Neural crest cell (in vitro differentiated cells): ENCODE measurements around the gene STEAP2. TPM values are rescaled to one million over a fixed set of nuclear protein-coding genes. Genes with fewer than 3 reads are reported as not detected.

Experiments
- DNase-seq: peaks from one replicate; pipeline ENCODE4 v3.0.0; 2021; ENCODE audit warnings: low read depth, mixed read lengths, low spot score
- H3K27ac Mint-ChIP-seq: one replicate; pipeline ENCODE4 v1.8.0; 2021; ENCODE audit warnings: mild to moderate bottlenecking, mixed read lengths; ENCODE audit not compliant: unreplicated experiment
- H3K27me3 Mint-ChIP-seq: 2 replicates; pipeline ENCODE4 v1.8.0; 2021; ENCODE audit warnings: low read depth, mild to moderate bottlenecking, mixed read lengths
- H3K36me3 Mint-ChIP-seq: 2 replicates; pipeline ENCODE4 v1.8.0; 2021; ENCODE audit warnings: low read depth, mild to moderate bottlenecking, mixed read lengths
- H3K4me1 Mint-ChIP-seq: 2 replicates; pipeline ENCODE4 v1.8.0; 2021; ENCODE audit warnings: mixed read lengths
- H3K4me3 Mint-ChIP-seq: one replicate; pipeline ENCODE4 v1.8.0; 2021; ENCODE audit warnings: mild to moderate bottlenecking, mixed read lengths
- H3K9me3 Mint-ChIP-seq: 2 replicates; pipeline ENCODE4 v1.8.0; 2021; ENCODE audit warnings: mixed read lengths
- total RNA-seq: library from RNA; stranded (reverse); gene quantifications from 2 replicates; pipeline ENCODE4 v1.2.1, GENCODE V29; 2021
- TF ChIP-seq, protein P1 (sequence below): fragments of 200-600 bp; sonication (generic); conservative IDR thresholded peaks from 2 replicates; pipeline ENCODE4 v1.5.0; 2021; ENCODE audit warnings: antibody characterized with exemption, mild to moderate bottlenecking

STEAP2 gene
- total RNA-seq, 1 donor from 2014 or later, result 1.6 TPM

DNA sequence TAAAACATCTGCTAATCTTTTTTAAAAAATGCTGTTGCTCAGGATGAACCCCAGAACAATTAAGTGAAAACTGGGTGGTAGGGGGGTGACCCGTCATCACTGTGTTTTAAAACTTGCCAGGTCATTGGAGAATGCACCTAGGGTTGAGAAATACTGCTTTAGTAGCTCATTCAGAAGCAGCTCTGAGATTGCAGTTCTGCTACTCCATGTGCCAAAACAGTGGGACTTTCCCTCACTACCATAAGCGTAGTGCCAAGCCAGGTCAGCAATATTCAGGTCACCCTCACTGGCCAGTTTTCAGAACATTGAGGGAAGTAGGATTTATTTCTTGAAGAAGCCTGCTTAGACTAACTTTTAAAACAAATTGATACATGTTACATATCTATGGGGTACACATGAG lies 5.2 kb downstream of the STEAP2 start:
- H3K27me3 Mint-ChIP-seq, result peaks cover 21% of the 10 kb centered on the region
- TF ChIP-seq, protein P1, sequence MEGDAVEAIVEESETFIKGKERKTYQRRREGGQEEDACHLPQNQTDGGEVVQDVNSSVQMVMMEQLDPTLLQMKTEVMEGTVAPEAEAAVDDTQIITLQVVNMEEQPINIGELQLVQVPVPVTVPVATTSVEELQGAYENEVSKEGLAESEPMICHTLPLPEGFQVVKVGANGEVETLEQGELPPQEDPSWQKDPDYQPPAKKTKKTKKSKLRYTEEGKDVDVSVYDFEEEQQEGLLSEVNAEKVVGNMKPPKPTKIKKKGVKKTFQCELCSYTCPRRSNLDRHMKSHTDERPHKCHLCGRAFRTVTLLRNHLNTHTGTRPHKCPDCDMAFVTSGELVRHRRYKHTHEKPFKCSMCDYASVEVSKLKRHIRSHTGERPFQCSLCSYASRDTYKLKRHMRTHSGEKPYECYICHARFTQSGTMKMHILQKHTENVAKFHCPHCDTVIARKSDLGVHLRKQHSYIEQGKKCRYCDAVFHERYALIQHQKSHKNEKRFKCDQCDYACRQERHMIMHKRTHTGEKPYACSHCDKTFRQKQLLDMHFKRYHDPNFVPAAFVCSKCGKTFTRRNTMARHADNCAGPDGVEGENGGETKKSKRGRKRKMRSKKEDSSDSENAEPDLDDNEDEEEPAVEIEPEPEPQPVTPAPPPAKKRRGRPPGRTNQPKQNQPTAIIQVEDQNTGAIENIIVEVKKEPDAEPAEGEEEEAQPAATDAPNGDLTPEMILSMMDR, result no peak
- H3K4me1 Mint-ChIP-seq, result no peaks in the 10 kb centered on the region
- no peak overlapping the region for H3K4me3 Mint-ChIP-seq
- no peak overlapping the region for H3K27ac Mint-ChIP-seq
- H3K36me3 Mint-ChIP-seq, result no peaks in the 10 kb centered on the region
- H3K9me3 Mint-ChIP-seq, result no peaks in the 10 kb centered on the region
- no peak for DNase-seq

DNA sequence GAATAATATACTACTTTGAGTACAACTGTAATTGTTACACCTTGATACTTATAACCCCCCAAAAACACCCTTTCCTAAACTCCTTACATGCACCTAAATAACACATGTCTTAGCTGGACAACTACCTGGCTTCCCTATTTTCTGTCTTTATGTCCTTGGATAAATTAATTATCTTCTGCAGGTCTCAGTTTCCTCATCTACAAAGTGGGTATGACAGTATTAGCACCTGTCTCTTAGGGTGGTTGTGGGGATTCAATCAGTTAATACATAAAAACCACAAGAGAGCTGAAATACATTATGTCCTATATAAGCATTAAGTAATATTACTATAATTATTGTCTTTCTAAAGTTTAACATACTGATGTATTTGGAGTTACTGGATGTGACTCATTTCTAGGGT lies 10.8 kb downstream of the STEAP2 start:
- Mint-ChIP-seq H3K27ac (no peak overlapping the region), H3K9me3 (no peaks in the 10 kb centered on the region), H3K4me1 (peaks cover 7% of the 10 kb centered on the region), H3K4me3 (no peak overlapping the region), H3K27me3 (peaks cover 13% of the 10 kb centered on the region), H3K36me3 (no peaks in the 10 kb centered on the region)
- TF ChIP-seq, protein P1, result no peak
- DNase-seq, result no peak

DNA sequence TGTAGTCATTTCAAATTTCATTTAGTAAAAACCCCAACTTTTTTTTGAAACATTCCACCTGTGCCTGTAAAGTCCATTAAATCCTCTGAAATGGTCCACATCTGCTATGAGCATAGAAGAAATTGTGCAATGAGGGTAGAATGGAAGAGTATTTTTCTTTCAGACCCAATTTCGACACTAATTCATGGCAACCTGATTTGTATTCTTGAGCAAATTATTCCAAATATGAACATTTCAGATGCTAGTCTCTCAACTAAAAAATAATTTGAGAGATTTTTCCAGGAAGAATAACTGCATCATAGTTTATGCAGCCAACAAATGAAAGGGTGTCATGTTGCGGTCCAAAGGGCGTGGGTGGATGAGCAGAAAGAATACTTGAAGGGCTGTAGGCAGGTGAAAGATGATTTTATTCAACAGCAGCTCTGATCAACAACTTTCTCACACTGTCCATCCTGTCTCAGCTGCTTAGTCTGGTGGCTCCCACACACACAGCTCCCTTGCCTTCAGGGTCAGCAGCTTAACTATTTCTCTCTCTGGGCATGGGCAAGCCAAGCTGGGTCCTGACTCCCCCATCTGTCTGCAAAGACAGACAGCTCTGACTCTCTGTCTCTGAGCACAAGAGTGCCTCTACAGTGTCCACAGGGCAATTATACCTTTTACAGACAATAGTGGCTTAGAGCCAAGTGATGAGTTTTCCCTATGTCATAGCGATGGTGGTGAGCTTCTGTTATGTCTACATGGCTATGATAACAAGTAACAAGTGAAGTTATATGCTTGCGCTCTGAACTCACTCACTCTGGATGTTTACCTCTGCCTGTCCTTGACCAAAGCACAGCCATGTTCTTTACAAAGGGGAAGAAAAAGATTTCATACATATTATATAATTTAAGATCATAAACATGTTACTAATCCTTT lies 11.5 kb downstream of the STEAP2 start:
- H3K9me3 Mint-ChIP-seq, result no peaks in the 10 kb centered on the region
- no peak for DNase-seq
- no peak overlapping the region for H3K27ac Mint-ChIP-seq
- H3K4me3 Mint-ChIP-seq, result no peak overlapping the region
- H3K27me3 Mint-ChIP-seq, result peaks cover 11% of the 10 kb centered on the region
- no peaks in the 10 kb centered on the region for H3K36me3 Mint-ChIP-seq
- H3K4me1 Mint-ChIP-seq, result peaks cover 7% of the 10 kb centered on the region
- TF ChIP-seq, protein P1, result no peak

DNA sequence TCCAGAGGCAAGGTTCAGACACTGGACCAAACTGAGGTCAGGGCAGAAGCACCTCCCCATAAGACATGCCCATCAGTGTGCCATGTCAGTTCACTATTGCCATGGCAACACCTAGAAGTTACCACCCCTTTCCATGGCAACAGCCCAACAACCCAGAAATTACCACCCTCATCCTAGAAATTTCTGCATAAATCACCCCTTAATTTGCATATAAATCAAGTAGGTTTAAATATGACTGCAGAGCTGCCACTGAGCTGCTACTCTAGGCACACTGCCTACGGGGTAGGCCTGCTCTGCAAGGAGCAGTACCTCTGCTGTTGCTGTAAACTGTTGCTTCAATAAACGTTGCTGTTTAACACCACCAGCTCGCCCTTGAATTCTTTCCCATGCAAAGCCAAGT lies 12.7 kb downstream of the STEAP2 start:
- TF ChIP-seq, protein P1, result no peak
- Mint-ChIP-seq H3K9me3 (no peaks in the 10 kb centered on the region), H3K27me3 (peaks cover 11% of the 10 kb centered on the region), H3K27ac (no peak overlapping the region), H3K4me1 (peaks cover 7% of the 10 kb centered on the region), H3K36me3 (no peaks in the 10 kb centered on the region), H3K4me3 (no peak overlapping the region)
- no peak for DNase-seq

DNA sequence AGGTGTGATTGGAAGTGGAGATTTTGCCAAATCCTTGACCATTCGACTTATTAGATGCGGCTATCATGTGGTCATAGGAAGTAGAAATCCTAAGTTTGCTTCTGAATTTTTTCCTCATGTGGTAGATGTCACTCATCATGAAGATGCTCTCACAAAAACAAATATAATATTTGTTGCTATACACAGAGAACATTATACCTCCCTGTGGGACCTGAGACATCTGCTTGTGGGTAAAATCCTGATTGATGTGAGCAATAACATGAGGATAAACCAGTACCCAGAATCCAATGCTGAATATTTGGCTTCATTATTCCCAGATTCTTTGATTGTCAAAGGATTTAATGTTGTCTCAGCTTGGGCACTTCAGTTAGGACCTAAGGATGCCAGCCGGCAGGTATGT lies 13.6 kb downstream of the STEAP2 start:
- Mint-ChIP-seq H3K27ac (no peak overlapping the region), H3K4me1 (peaks cover 7% of the 10 kb centered on the region), H3K9me3 (no peaks in the 10 kb centered on the region), H3K27me3 (peaks cover 8% of the 10 kb centered on the region), H3K4me3 (no peak overlapping the region), H3K36me3 (no peaks in the 10 kb centered on the region)
- TF ChIP-seq, protein P1, result no peak
- DNase-seq, result no peak
